Measurements from ENCODE around the gene CDK5RAP2.
"Not testable (repeated sequence)": the region's sequence is repeated elsewhere in the genome, so short reads cannot be mapped to it uniquely, and the experiment has no call there.

Gene CDK5RAP2

GRCh38 chr9:120583958-120584369 lies 4.0 kb upstream of the CDK5RAP2 start:
- DNase-seq = peak; percentile 58

DNA sequence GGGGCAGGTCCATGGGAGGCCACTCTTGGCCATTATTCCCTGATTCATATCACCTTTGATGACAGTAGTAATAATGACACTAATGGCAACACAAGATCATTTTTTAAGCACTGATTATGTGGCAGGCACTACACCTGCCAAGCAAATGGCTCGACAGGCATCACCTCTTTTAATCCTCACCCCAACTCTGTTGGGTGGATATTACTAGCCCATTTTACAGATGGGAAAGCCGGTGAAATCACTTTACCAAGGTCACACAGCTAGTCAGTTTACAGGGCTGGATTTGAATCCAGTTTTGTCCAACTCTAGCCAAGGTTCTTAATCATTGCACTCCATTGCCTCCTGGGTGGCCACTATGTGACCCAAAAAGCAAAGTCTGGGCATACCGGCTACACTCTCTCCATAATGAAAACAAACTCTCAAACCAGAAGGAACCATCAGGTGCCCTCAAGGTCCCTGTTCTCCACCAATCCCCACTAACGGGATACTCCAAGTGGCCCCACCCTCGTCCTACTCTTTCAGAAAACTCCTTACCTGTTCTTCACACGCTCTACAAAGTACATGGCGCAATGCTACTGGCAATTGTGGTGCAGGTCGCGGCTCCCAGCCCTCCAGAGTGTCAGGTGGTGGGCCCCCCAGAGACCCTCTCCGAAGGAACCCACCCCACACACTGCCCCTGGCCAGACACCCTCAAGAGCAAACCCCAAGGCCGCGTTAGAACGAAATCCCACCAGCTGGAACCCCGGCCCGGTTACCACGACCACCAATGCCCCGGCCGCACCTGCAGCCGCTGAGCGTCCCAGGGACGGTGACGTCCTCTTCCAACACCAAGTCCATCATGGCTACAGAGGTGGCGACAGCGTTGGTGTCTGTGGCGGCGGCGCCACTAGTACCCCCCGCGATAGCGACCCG lies 572 bp downstream of the CDK5RAP2 start:
- DNase-seq = no peak

DNA sequence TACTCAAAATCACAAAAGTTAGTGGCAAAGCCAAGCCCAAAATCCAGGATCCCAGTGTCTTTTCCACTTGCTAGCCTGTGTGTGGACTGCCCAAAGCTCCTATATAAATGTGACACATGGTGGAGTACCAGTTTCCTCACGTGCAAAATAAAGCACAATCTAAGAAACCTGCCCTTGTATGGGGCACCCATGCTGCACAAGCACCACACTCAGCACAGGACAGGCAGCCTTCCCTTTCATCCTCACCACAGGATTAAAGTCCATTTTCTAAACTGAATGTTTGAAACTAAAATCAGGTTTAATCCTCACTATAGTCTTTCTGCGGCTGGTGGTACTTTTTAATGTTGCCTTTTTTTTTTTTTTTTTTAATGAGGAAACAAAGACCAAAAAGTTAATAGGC lies 5.5 kb downstream of the CDK5RAP2 start:
- DNase-seq = no peak

- no peak for DNase-seq
Measured at GRCh38 chr9:120572472-120572871, 7.5 kb downstream of the CDK5RAP2 start.

- no peak for DNase-seq
Measured at GRCh38 chr9:120571443-120572257, 8.3 kb downstream of the CDK5RAP2 start.

DNA sequence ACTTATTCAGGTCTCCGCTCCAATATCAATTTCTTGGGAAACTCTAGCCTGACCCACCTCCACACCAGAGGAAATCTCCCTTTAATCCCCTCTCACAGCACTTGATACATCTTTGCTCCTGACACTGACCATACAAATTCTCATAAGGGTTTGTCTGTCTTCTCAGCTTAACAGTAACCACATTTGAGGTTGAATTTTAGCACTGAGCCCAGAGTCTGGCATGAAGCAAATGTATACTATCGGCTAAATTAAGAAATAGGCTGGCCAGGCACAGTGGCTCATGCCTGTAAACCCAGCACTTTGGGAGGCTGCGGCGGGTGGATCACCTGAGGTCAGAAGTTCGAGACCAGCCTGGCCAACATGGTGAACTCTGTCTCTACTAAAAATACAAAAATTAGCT lies 9.7 kb downstream of the CDK5RAP2 start:
- no peak for DNase-seq

DNA sequence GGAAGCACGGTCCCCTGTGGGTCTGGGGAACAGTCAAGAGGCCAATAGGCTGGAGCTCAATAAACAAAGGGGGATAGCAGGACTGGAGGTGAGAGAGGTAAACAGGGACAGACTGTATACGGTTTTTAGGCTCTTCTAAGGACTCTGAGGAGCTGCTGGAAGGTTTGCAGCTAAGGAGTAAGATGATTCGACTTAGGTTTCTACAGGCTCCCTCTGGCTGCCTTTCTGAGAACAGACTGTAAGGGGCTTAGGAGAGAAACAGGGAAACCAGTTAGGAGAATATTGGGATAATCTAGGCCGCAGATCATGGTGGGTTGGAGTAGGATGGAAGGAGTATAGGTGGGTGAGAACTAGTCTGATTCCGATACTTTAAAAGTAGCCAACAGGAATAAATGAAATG lies 10.4 kb downstream of the CDK5RAP2 start:
- no peak for DNase-seq

GRCh38 chr9:120568816-120569215 lies 11.2 kb downstream of the CDK5RAP2 start:
- no peak for DNase-seq

- no peak for DNase-seq
Measured at GRCh38 chr9:120567874-120568273, 12.1 kb downstream of the CDK5RAP2 start.

DNA sequence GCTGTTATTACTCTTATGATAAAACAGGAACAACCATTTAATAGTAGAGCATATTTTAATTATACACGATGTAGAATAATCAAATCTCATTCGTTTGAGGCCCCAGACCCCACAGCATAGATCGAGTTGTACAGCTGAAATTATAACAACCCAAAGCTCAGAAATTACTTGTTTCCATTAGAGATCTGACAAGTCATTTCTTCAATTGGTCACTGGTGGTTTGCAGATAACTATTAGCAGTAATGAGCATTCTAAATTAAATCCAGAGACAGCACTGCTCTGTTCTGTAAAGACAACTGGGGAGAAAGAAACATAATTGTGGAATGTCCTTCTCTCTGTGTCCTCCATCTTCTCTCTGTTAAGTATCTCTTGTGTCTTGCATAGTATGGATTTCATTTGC lies 12.9 kb downstream of the CDK5RAP2 start:
- no peak for DNase-seq

DNA sequence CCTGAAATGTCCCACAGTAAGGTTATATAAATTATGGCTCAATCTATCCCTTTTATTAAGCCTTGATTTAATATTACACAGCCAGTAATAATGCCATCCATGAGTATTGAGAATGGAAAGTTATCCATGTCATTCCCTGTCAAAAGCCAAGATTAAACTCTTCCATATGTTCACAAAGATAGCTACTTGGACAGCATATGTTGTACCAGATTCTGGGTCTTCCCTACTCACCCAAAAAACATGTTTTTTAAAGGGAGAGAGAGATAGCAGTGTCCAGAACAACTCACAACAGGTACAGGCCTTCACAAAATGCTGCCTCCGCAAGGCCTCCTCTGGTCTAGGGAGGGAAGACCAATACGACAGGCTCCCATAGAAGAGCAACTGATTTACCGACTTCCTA lies 15.4 kb downstream of the CDK5RAP2 start:
- no peak for DNase-seq

DNA sequence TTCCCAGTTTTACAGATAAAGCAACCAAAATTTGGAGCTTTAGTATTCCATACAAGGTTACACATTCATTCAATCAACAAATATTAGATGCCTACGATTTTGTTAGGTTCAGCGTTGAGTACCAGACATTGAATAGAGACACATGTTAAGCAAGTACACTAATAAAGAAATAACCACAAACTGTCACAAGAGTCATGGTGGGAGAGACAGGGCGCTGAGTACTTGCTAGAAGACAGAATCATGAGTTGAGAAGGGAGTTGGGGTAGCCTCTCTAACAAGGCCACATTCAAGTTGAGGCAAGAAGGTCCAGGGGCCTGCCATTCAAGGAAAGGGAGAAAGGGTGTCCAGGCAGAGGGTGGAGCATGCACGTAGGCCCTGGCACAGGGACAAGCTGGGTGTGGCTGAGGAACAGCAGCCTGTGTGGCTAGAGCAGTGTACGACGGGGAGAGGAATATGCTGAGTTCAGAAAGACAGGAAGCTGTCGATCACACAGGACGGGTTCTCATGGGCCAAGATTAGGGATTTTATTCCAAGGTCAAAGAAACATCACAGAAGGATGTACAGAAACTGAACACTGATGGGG lies 17.0 kb downstream of the CDK5RAP2 start:
- DNase-seq = no peak

DNA sequence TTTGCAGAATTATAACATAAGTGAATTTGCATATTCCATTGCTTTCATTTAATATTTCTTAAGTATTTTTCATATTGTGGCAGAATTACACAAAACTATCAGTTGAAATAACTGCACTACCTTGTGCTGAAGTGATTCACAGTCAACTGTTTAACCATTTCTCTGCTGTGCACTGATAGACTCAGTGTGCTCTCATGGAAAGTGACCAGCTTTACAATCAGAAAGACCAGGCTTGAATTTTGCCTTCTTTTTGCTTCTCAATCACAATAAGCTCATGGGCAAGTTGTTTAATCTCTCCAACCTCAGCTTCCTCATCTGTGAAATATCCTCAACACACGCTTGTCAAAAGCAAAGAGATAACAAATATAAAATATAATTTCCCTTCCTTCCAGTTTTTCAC lies 18.3 kb downstream of the CDK5RAP2 start:
- DNase-seq = no peak

GRCh38 chr9:120559546-120559945 lies 20.4 kb downstream of the CDK5RAP2 start:
- DNase-seq = no peak

GRCh38 chr9:120558454-120558853 lies 21.5 kb downstream of the CDK5RAP2 start:
- DNase-seq = no peak

DNA sequence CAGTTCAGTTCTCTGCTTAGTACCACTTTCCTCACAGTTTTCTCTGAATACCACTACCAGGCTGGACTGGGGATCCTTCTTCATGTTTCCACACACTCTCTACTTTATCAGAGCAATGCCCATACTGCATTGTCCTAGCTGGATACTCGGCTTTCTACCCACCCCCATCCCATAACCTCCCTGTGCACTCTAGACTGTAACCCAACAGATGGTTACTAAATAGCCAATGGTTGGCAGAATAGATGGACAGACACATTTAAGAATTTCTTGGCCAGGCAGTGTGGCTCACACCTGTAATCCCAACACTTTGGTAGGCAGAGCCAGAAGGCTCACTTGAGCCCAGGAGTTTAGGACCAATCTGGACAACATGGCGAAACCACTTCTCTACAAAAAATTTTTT lies 22.8 kb downstream of the CDK5RAP2 start:
- DNase-seq = no peak

GRCh38 chr9:120556775-120557174 lies 23.2 kb downstream of the CDK5RAP2 start:
- no peak for DNase-seq

DNA sequence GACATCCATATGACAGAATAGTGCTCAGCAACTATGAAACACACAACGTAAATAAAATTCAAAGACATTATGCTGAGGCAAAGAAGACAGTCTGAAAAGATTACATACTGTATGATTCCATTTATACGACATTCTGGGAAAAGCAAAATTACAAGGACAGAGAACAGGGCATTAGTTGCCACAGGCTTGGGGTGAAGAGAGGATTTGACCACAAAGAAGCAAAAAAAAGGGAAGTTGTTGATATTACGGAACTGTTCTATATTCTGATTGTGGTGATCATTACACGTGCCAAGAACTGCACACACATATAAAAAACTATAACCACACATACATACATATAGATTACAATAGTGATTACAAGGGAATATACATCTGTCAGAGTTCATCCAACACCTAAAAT lies 24.1 kb downstream of the CDK5RAP2 start:
- DNase-seq = no peak

DNA sequence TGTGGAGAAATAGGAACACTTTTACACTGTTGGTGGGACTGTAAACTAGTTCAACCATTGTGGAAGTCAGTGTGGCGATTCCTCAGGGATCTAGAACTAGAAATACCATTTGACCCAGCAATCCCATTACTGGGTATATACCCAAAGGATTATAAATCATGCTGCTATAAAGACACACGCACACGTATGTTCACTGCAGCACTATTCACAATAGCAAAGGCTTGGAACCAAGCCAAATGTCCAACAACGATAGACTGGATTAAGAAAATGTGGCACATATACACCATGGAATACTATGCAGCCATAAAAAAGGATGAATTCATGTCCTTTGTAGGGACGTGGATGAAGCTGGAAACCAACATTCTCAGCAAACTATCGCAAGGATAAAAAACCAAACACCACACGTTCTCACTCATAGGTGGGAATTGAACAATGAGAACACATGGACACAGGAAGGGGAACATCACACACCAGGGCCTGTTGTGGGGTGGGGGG lies 27.7 kb downstream of the CDK5RAP2 start:
- not testable (repeated sequence) for DNase-seq

DNA sequence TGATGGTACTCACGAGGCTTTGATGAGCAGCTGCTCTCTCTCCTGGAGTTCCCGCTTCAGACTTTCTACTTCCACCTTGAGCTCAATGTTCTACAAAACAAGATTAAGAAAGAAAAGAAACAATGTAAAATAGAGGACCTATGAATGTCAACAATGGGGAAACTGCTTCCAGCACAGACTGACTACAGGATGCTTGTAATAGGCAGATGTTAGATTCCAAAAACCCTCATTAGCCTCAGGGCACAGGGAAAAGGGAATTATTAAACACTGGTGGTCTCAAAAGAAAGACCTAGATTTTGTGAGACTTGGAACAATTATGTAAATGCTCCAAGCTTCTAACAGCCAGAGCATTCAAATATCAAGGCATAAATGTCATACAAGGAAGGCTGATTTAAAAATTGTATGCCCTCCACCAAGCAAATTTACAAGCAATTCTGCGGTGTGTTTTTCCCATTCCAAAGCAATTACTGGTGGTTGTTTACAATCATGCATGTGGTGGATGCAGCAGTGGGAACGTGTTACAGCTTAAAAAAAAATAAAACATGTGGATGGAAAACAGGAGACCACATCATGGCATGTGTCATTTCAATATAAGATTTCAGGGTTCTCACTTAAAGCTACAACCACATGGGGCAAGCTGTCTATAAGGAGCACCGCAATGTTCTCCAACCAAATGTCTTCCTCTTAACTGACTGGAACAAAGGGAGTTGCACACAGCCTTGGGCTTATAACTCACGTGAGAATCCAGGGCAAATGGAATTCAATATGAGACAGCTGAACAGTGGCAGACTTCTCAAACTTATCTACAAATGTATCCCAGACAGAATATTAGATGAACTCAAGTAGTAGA lies 34.0 kb downstream of the CDK5RAP2 start:
- DNase-seq = no peak

DNA sequence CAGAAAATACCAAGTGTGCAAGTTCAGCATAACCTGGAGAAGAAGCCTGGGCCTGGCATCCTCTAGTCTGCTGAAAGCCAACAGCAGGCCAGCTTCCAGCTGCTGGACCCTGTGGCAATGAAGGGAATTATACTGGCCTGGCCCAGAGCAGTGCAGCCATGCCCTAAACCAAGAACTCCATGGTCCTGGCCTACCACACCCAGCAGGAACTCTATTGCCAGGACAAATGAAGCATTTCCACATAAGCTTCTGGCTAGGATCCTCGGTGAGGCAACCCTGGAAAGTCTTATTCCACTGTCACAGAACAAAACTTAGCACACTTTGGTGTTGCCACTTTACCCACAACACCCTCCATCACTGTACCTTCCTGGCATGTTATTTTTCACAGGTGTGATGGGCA lies 35.5 kb downstream of the CDK5RAP2 start:
- no peak for DNase-seq

GRCh38 chr9:120542701-120543490 lies 37.1 kb downstream of the CDK5RAP2 start:
- no peak for DNase-seq

Data from GDM1 (cell line).